ENCODE results near the gene PKD1L1. TPM values are rescaled to one million over a fixed set of nuclear protein-coding genes. Genes with fewer than 3 reads are reported as not detected.

PKD1L1 gene
- total RNA-seq, 4 donors from 2014 or later: 0.41 to 37.4 (median 17.5) TPM

DNA sequence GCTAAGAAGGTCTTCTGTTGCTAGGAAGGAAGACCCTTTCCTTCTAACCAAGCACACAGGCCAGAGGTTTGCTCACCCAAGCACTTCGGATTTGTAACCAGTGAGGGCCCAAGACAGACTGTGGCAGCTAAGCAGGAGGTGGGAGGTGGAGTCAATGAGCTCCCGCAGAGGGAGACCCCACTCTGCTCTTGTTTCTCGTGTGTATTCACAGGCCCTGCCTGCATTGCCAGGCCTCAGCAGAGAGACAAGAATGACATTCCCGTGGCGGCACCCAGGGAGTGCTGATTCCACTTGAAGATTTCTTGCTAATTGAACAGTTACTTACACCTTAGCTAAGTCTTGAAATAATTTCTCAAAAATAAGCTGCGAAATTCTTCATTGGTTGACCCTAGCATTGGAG is 13.4 kb downstream of the PKD1L1 start:
- DNase-seq: no peak
- intact Hi-C loops (cut with DNase I; ENCODE audit: low total_unique reads) (no loop called here), in situ Hi-C loops (cut with MboI; ENCODE audit: low pct_ligation_motif_present in 1 of 4, low pct_unique_long_range_greater_than_20kb in 1 of 4, low sequenced_read_pairs in 3 of 4) (no loop called here)
- H3K36me3 ChIP-seq: no peaks in the 10 kb centered on the region
- no peaks in the 10 kb centered on the region for H3K9me3 ChIP-seq
- no peak overlapping the region for H3K4me3 ChIP-seq
- H3K27me3 ChIP-seq: no peaks in the 10 kb centered on the region
- TF ChIP-seq EP300 (IDR thresholded peaks at IDR 0.05; ENCODE audit: low read depth): no peak
- TF ChIP-seq POLR2A (IDR thresholded peaks at IDR 0.05): no peak
- TF ChIP-seq POLR2AphosphoS5 (IDR thresholded peaks at IDR 0.05): no peak
- TF ChIP-seq, protein P1, sequence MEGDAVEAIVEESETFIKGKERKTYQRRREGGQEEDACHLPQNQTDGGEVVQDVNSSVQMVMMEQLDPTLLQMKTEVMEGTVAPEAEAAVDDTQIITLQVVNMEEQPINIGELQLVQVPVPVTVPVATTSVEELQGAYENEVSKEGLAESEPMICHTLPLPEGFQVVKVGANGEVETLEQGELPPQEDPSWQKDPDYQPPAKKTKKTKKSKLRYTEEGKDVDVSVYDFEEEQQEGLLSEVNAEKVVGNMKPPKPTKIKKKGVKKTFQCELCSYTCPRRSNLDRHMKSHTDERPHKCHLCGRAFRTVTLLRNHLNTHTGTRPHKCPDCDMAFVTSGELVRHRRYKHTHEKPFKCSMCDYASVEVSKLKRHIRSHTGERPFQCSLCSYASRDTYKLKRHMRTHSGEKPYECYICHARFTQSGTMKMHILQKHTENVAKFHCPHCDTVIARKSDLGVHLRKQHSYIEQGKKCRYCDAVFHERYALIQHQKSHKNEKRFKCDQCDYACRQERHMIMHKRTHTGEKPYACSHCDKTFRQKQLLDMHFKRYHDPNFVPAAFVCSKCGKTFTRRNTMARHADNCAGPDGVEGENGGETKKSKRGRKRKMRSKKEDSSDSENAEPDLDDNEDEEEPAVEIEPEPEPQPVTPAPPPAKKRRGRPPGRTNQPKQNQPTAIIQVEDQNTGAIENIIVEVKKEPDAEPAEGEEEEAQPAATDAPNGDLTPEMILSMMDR (IDR thresholded peaks at IDR 0.05): no peak
- peaks cover 3 to 11% (median 4%) of the 10 kb centered on the region in 4 donors for H3K4me1 ChIP-seq
- no peak overlapping the region for H3K27ac ChIP-seq
- 86 to 94% methylated on average over 3 to 6 of the region's 6 CpGs for WGBS, 2 donors (ENCODE audit: low coverage in 1 of 2)

DNA sequence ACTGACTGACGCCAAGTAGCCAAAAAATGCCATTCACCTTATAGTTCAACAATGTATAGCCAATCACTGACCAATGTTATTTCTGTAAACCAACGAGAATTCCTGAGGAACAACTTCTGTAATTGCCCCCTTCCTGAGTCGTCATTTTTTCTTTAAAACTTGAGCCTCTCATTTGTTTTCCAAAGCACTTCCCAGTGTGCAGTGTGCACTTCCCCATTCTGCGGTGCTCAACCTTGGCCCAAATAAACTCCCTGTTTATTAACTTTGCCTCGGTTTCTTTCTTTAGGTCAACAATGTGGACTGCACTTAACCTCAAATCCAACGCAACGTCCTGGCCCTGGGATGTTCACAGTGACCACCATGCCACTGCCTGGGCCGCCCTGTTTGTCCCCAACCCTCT is 15.1 kb downstream of the PKD1L1 start:
- H3K27ac ChIP-seq: no peak overlapping the region
- no peaks in the 10 kb centered on the region for H3K27me3 ChIP-seq
- H3K4me3 ChIP-seq: no peak overlapping the region
- no peak for DNase-seq
- WGBS, 2 donors (ENCODE audit: low coverage in 1 of 2): 78% methylated on average over 4 to 8 of the region's 8 CpGs
- H3K4me1 ChIP-seq: no peaks in the 10 kb centered on the region
- intact Hi-C loops (cut with DNase I; ENCODE audit: low total_unique reads): no loop called here
- in situ Hi-C loops (cut with MboI; ENCODE audit: low pct_ligation_motif_present in 1 of 4, low pct_unique_long_range_greater_than_20kb in 1 of 4, low sequenced_read_pairs in 3 of 4): no loop called here
- H3K9me3 ChIP-seq: no peaks in the 10 kb centered on the region
- no peaks in the 10 kb centered on the region for H3K36me3 ChIP-seq
- TF ChIP-seq, protein P1 (IDR thresholded peaks at IDR 0.05): no peak
- TF ChIP-seq POLR2AphosphoS5 (IDR thresholded peaks at IDR 0.05) (no peak), POLR2A (IDR thresholded peaks at IDR 0.05) (no peak), EP300 (IDR thresholded peaks at IDR 0.05; ENCODE audit: low read depth) (no peak)

DNA sequence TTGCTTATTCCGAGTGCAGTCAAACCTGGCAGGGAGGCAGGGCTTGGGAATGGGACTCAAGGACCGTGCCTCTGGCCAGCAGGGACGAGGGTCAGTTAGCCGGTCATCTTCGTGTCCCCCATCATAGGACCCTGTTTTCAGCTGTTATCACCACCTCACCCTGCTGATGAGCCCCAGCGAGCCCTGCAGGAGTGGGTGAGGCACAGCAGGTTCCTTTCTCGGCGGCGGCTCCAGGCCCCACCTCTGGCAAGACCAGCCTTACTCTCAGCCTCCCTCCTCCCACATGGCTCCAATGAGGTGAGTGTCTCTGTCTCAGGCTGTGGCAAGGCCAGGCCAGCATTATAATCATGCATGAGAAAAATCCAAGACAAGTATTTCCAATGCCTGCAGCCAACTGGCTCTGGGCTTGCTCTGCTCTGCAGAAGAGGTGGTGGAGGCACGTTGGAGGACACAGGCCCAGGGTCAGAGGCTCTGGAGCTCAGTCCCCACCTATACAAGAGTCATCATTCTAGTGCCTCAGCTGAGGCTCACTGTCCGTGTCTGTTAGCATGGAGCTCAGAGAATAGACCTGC is 15.7 kb downstream of the PKD1L1 start:
- DNase-seq: no peak
- intact Hi-C loops (cut with DNase I; ENCODE audit: low total_unique reads) (no loop called here), in situ Hi-C loops (cut with MboI; ENCODE audit: low pct_ligation_motif_present in 1 of 4, low pct_unique_long_range_greater_than_20kb in 1 of 4, low sequenced_read_pairs in 3 of 4) (no loop called here)
- Histone ChIP-seq H3K9me3 (no peaks in the 10 kb centered on the region), H3K4me1 (no peaks in the 10 kb centered on the region), H3K27ac (no peak overlapping the region), H3K36me3 (no peaks in the 10 kb centered on the region), H3K27me3 (no peaks in the 10 kb centered on the region), H3K4me3 (no peak overlapping the region)
- WGBS, 2 donors (ENCODE audit: low coverage in 1 of 2): 87 to 100% methylated on average over 1 to 11 of the region's 11 CpGs
- no peak for TF ChIP-seq POLR2A (IDR thresholded peaks at IDR 0.05)
- TF ChIP-seq, protein P1 (IDR thresholded peaks at IDR 0.05): no peak
- no peak for TF ChIP-seq EP300 (IDR thresholded peaks at IDR 0.05; ENCODE audit: low read depth)
- no peak for TF ChIP-seq POLR2AphosphoS5 (IDR thresholded peaks at IDR 0.05)

DNA sequence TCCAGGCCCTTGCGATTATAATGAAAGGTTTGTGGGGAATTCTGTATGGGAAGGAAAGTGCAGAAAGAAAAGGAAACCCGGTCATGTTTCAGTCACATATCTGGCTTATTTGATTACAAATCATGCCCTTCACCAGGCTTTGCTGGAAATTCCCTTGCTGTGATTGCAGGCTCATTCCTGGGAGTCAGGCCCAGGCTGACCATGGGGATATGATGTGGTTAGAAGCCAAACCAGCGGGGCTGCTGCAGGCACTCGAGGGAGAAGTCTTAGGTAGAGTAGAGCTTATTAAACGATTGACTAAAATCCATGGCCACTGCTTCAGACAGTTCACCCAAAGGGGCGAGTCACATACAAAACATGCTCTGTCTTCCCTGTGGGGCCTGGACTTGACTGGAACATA is 16.2 kb downstream of the PKD1L1 start:
- Histone ChIP-seq H3K9me3 (no peaks in the 10 kb centered on the region), H3K36me3 (no peaks in the 10 kb centered on the region), H3K27ac (no peak overlapping the region), H3K27me3 (no peaks in the 10 kb centered on the region), H3K4me3 (no peak overlapping the region), H3K4me1 (no peaks in the 10 kb centered on the region)
- intact Hi-C loops (cut with DNase I; ENCODE audit: low total_unique reads) (no loop called here), in situ Hi-C loops (cut with MboI; ENCODE audit: low pct_ligation_motif_present in 1 of 4, low pct_unique_long_range_greater_than_20kb in 1 of 4, low sequenced_read_pairs in 3 of 4) (no loop called here)
- TF ChIP-seq, protein P1 (IDR thresholded peaks at IDR 0.05): no peak
- no peak for TF ChIP-seq POLR2A (IDR thresholded peaks at IDR 0.05)
- no peak for TF ChIP-seq POLR2AphosphoS5 (IDR thresholded peaks at IDR 0.05)
- TF ChIP-seq EP300 (IDR thresholded peaks at IDR 0.05; ENCODE audit: low read depth): no peak
- 58% methylated on average over 6 of the region's 6 CpGs; no CpG with 5 or more reads in 1 of the 2 donors for WGBS, 2 donors (ENCODE audit: low coverage in 1 of 2)
- DNase-seq: no peak

All from transverse colon (tissue), 4 donors.